Hematopoietic multipotent progenitor cell treated with erythropoietin and hydrocortisone succinate and interleukin-3 and kit ligand, for 4 days (in vitro differentiated cells): ENCODE measurements around the gene MYL7.
"Not testable (repeated sequence)": the region's sequence is repeated elsewhere in the genome, so short reads cannot be mapped to it uniquely, and the experiment has no call there.

Source experiments
- DNase-seq: peaks from one replicate; pipeline ENCODE4 v3.0.0-alpha.2; 2015

The MYL7 gene

DNA sequence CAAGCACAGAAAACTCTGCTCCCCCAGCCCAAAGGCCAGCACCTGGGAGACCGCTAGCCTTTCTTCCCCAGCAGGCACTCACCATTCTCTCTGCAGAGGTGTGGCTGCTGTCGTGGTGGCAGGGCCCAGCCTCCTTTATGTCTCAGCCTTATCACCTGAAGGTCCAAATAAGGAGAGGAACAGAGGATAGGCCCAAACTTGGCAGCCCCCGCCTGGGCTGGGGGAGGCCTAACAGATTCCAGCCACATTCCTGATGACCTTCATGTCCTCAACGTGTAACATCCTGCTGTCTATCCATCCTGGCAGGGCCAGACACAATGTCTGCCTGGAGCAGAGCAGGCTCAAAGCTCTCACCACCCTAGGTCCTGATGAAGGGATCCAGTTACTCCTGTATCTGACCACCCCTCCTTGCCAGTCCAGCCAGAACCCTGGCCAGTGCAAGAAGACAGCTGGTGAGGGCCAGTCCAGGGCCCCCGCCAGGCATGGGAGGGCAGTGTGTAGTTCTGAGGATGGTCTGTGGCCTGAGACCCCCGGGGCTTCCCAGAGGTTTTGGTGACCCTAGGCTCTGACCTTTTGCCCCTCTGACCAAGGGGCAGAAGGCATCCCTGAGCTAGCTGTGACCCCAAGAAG lies at the start of gene MYL7:
Gene MYL7 (minus strand): TSS at position 112 of the 630 bp plus-strand sequence. CDS start 27 bp downstream, at position 85.
- no peak for DNase-seq

DNA sequence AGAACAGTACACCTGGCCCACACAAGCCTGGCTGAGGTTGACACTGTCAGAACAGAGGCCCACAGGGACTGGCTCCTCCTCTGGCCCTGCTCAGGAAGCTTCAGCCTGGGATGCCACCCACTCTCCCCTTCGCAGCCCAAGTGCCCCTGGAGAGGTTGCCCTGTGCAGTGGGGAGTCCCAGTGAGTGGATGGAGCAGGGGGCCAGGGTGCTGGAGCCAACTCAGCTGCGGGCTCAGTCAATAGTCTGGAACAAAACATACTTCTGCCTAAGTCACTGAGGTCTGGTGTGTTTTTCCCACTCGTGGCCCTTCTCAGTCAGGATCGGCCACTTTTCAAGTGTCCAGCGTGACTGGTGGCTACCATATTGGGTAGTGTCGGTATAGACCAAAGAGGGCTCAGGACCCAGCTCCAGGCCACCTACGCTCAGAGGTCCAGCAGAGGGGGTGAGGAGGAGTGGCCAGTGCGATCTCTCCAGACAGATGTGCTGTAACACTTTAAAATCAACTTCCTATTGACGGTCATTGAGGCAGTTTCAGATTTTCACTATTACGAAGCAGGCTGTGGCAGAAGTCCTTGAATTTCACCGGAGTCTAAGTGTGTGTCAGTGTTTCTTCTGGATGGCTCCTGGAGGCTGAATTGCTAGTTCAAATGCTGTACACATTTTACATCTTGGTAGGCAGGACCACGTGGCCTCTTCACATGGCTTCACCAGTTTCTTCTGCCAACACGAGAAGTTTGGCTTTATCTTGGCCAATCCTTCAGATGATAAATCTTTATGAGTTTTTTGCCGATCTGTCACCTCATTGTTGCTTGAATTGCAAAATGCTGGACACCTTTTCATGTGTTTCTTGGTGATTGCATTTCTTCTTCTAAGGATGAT lies 49.1 kb upstream of the MYL7 start:
- DNase-seq = no peak

DNA sequence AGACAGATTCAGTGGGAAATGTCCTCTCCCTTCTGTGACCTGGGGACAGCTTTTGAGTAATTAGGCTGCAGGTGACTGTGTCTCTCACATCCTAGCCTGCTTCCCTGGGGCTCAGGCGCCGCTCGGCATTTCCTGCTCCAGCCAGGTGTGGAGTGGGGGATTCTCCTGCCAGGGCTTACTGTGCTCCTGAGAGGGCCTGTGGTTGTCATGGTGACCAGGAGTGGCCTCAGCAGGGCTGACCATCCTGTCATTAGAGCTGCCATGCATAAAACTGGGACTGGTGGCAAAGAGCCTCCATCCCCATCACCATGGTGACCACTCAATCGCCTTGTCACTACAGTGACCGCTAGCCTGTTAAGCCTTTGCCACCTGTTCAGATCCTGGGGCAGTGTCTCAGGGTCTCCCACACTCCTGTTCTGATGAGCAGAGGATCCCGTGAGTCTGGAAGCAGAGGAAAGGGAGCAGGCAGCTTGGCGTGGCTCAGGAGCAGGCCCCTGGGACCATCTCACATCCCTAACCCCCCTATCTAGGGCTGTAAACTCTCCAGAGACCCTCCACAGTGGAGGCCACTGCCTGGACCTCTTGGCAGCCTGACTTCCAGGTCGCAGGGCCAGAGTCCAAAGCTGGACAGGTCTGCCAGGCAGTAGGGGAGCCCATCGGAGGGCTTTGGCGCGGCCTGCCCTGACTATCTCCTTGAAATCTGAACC lies 48.3 kb upstream of the MYL7 start, which contains the start of gene GCK:
Gene GCK (minus strand): TSS at position 154 of the 707 bp plus-strand sequence. CDS start 486 bp downstream, outside the sequence.
- no peak for DNase-seq

DNA sequence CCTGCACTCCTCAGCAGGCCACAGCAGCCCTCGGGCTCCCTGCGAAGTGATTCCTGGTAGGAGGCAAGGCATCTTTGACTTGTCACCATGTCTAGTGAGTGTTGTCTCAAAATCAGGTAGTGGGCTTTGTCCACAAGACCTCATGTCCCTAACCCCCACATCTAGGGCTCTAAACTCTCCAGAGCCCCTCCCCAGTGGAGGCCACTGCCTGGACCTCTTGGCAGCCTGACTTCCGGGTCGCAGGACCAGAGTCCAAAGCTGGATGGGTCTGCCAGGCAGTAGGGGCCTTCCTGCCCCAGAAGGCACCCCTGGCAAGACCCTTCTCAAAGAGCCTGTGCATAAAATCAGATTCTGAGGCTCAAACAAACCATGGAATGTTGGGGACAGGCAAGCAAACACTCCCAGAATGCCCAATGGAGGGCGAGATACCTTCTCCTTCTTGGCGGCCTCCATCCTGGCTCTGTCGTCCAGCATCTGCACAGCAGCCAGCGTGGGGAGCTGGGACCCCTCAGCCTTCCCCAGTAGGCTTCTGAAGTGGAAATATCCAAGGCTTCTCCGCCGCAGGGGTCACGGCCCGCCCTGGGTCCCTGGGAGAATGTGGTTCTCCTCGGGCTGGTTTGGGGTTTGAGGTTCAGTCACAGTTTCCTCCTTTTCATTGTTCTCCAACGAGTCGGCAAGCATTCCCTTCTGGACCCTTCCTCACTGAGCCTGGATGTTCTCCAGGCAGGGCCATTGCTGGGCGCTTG lies 47.5 kb upstream of the MYL7 start:
- no peak for DNase-seq

GRCh38 chr7:44187636-44188416 lies 46.7 kb upstream of the MYL7 start:
- DNase-seq = no peak

- no peak for DNase-seq
Observed at GRCh38 chr7:44186736-44187135, 45.6 kb upstream of the MYL7 start.

DNA sequence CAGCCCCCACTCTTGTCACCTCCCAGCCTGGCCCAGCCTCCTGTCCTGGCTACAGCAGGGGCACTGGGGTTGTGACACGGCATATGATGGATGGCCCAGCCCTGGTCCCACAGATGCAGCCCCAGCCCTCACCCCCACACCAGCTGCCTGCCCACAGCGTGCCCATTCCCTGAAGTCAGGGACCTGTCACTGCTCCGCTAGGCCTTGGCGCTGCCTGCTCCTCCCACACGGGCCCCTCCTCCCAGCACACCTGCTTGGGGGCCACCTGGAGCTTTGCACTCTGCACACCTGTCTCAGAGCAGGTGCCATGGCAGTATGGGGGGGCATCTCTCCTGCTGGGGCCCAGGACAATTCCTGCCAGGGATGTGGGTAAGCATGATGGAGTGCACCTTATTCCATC lies 44.6 kb upstream of the MYL7 start:
- DNase-seq = no peak

- no peak for DNase-seq
Observed at GRCh38 chr7:44184873-44185446, 43.8 kb upstream of the MYL7 start.

GRCh38 chr7:44184206-44184872 lies 43.2 kb upstream of the MYL7 start:
- no peak for DNase-seq

DNA sequence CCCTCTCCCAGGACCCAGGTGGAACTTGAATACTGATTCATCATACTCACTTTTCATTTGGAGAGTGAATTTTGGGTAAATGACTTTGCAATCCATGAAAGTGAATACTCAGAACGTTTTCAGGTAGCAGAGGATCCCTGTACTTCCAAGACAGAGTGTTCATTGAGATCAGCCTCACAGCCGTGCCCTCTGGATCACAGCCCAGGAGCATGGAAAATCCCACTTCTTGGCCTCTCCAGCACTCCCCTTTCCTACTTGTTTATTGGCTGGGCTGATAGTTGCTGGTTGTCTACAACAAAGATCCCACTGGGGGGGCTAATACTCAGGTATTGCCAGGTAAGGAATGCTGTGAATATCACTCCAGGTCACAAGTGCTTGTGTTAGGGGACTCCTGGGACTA lies 42.3 kb upstream of the MYL7 start:
- no peak for DNase-seq

DNA sequence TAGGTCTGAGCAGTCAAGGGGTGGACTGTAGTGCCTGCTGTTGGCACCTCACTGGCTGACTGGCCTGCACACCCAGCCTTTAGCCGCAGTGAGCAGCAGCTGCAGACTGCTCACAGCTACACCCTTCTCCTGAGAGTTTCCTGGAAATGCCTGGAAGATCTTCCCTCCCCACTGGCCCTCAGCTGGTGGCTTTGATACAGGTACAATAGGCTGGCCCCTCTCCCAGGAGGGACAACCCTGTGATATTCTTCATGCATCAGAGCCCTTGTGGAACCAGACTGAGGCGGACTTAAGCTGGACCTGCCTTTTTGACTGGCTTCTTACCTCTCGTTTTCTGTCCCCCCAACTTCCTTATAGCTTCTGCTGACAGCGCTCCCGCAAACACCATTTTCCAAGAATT lies 41.7 kb upstream of the MYL7 start:
- no peak for DNase-seq

DNA sequence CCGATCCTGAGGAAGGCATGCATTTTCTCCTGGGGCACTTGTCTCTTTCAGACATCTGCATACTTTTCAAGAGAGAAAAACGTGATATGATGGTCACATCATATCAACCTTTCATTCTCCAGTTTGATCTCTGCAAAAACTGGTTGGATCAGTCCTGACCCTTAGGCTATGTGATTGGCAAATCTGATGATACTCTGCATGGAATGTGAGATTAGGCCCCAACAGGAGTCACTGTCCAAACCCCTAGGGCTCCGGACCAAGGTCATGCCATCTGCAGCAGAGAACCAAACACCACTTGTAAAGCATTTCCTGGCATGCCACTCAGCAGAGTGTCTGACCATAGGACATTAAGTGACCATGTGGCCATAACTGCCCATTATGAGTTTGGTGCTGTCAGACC lies 39.5 kb upstream of the MYL7 start:
- DNase-seq = no peak

DNA sequence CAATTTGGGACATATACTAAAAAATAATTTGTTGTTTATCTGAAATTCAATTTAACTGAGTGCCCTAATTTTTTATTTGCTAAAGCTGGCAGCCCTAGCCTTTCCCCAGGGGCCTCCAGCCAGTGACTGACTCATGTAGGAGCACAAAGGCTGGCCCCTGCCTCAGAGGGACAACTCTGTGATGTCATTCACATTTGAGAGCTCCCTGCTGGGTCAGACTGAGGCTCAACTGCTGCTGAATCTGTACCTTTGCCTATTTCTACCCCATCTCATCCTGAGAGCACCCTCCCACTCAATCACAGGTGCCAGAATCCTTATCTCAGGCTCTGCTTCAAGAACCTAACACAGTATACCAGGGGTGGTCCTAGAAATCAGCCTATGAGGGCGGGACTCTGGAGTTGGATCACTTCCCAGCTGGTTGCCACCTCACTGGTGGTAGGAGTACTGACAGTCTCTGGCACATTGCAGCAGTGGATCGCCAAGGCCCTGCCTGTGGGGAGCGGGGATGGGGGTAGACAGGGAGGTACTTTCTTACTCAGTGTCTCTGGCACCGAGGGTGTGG lies 36.5 kb upstream of the MYL7 start:
- DNase-seq = no peak

GRCh38 chr7:44176486-44176885 lies 35.4 kb upstream of the MYL7 start:
- DNase-seq = no peak

DNA sequence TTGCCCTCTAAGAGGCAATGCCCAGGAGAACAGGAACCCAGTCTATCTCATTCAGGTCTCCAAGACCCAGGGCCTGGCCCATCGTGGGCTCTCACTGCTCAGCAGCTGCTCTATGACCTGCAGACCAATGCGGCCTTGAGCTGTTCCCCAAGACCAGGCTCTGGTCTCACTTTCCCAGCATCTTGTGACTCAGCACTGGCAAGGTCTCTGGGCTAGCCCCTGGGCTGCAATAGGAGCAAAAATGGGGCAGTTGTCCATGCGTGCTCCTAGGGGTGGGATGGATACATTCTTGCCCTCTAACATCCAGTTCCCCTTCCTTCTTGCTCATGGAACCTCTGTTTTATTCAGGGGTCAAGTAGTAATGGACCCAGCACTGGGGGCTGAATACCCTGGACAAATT lies 34.6 kb upstream of the MYL7 start:
- no peak for DNase-seq

- not testable (repeated sequence) for DNase-seq
Observed at GRCh38 chr7:44174694-44174948, 33.5 kb upstream of the MYL7 start.

- DNase-seq = no peak
Observed at GRCh38 chr7:44173911-44174693, 33.0 kb upstream of the MYL7 start.

DNA sequence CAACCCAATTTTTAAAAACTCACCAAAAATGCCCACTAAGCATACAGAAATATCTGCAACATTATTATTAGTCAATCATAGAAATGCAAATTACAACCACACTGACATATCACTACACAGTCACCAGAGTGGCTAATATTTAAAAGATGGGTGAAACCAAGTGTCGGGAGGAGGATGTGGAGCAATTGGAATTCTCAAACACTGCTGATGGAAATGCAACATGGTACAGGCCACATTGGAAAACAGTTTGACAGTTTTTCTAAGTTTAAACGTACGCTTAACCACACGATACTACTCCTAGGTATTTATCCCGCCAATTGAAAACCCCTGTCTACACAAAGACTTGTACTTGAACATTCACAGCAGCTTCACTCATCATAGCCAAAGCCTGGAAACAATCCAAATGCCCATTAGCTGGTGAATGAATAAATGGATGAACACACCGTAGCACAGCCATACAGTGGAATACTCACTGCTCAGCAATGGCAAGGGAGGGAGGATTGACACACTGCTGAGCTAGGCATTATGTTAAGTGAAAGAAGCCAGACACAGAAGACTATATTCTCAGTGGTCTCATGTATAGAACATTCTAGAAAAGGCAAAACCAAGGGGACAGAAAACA lies 31.8 kb upstream of the MYL7 start:
- DNase-seq = no peak

- DNase-seq = no peak
Observed at GRCh38 chr7:44172352-44172751, 31.2 kb upstream of the MYL7 start.

DNA sequence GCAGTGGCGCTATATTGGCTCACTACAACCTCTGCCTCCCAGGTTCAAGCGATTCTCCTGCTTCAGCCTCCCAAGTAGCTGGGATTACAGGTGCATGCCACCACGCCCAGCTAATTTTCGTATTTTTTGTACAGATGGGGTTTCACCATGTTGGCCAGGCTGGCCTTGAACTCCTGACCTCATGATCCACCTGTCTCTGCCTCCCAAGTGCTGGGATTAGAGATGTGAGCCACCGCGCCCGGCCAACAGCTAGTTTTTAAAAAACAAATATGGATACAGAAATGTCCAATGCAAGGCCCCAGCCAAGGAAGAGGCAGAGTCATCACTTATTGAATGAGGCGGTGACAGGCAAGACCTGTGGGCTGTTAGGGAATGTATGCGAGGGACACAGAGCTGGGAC lies 30.8 kb upstream of the MYL7 start:
- DNase-seq = not testable (repeated sequence)
